ENCODE measurements around the gene PRSS57.
"Not testable (repeated sequence)": the region's sequence is repeated elsewhere in the genome, so short reads cannot be mapped to it uniquely, and the experiment has no call there.

The PRSS57 gene

DNA sequence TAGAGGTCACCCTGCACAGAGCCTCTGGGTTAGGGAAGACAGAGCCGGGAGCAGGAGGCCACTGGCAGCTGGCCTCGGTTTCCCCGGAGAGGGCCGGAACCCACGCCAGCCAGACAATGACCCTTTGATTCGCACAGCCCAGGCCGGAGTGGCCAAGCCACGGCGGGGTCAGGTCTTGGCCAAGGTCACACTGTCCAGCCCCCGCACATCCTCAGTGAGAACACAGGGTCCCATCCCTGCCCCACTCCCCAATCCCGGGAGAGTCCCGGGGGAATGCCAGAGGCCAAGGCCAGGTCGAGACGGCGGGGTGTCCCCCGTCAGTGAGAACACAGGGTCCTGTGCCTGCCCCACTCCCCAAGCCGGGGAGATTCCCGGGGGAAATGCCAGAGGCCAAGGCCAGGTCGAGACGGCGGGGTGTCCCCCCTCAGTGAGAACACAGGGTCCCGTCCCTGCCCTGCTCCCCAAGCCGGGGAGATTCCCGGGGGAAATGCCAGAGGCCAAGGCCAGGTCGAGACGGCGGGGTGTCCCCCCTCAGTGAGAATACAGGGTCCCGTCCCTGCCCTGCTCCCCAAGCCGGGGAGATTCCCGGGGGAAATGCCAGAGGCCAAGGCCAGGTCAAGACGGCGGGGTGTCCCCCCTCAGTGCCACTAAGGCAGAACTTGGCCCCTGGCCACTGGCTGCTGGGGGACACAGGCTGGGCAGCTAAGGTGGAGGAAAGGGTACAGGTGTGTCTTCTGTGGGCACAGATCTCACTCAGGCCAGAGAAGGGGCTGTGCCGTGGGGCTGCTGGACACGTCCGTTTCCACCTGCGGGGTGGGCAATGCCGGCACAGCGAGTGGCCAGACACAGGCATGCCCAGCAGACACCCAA is 20.7 kb downstream of the PRSS57 start:
- DNase-seq (ENCODE audit: low read depth), result no peak

DNA sequence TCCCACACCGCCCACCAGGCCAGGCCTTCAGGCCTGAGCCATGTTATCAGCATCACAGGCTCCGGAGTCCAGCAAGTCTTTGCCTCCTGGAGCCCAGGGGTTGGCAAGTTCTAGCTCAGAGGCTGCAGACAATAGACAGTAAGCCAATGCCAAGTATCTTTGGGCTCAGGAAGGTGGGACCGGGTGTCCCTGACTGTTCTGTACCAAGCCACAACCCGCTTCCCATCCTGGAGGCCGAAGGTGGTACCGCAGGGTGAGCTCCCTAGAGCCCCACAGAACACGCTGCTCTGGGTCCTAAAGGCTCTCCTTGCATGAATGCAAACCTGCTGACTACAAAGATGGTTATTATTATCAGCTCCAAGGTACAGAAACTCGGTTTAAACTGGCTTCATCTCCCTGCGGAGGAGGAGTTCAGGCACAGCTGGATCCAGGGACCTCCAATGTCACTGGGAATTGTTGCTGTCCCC is 24.6 kb downstream of the PRSS57 start:
- DNase-seq (ENCODE audit: low read depth), result no peak

DNA sequence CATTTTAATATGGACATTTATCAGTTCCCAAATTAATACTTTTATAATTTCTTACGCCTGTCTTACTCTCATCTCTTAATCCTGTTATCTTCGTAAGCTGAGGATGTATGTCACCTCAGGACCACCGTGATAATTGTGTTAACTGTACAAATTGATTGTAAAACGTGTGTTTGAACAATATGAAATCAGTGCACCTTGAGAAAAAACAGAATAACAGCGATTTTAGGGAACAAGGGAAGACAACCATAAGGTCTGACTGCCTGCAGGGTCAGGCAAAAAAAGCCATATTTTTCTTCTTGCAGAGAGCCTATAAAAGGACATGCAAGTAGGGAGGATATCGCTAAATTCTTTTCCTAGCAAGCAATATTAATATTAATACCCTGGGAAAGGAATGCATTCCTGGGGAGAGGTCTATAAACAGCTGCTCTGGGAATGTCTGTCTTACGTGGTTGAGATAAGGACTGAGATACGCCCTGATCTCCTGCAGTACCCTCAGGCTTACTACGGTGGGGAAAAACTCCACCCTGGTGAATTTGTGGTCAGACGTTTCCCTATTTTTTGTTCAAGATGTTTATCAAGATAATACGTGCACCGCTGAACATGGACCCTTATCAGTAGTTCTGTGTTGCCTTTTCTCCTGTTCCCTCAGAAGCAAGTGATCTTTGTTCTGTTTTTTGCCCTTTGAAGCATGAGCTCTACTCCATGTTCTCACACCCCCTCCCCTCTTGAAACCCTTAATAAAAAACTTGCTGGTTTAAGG is 26.4 kb downstream of the PRSS57 start:
- DNase-seq (ENCODE audit: low read depth), result not testable (repeated sequence)

DNA sequence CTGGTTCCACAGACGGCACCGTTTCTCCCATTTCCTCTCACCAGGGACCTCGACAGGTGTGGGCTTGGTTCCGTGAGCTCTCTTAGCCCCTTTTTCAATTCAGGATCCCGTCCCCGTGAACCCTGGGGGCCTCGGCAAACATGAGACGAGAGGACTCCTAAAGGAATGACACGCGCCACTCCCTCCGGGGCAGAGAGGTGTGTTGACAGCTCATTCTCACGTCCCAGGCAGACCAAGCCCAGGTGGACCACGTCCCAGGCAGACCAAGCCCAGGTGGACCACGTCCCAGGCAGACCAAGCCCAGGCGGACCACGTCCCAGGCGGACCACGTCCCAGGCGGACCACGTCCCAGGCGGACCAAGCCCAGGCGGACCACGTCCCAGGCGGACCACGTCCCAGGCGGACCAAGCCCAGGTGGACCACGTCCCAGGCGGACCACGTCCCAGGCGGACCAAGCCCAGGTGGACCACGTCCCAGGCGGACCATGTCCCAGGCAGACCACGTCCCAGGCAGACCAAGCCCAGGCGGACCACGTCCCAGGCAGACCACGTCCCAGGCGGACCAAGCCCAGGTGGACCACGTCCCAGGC is 28.2 kb downstream of the PRSS57 start:
- not testable (repeated sequence) for DNase-seq (ENCODE audit: low read depth)

DNA sequence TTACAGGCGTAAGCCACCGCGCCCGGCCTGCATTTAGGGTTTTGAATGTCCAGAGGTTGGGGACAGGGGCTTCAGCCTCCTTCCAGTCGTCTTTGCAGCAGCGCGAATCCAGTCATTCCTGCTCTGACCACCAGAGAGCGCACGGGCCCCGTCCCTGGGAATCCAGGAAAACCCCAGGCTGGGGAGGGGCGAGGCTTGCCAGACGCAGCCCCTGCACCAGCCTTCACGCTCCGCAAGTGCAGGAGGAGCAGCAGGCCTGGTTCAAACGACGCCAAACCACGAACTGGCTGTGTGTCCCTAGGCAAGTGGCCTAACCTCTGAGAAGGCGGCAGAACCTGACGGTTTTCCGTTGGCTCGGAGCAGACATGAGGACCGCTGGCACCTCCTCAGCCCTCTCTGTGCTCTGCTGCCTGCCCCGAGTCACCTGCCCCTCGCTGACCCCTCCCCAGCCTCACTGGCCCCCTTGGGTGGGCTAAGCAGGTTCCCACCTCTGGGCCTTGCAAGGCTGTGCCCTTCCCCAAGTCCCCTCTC is 30.3 kb downstream of the PRSS57 start:
- DNase-seq (ENCODE audit: low read depth), result no peak

DNA sequence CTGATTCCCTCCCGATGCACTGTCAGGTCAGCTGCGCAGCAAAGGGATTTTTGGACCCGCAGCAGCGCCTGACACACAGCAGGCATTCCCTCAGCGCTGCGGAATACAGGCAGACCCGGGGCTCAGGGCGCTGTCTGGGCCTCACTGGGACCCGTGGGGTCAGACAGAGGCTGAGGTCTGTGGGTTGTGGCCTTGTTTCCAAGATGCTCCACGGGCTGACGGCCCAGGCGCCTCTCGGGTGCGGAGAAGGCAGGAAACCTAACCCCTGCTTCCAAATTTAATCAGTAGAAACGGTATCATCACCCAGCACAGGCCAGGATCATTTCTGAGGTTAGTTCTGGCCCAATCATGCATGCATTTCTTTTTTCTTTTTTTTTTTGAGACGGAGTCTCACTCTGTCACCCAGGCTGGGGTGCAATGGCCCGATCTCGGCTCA is 31.6 kb downstream of the PRSS57 start:
- DNase-seq (ENCODE audit: low read depth), result no peak

DNA sequence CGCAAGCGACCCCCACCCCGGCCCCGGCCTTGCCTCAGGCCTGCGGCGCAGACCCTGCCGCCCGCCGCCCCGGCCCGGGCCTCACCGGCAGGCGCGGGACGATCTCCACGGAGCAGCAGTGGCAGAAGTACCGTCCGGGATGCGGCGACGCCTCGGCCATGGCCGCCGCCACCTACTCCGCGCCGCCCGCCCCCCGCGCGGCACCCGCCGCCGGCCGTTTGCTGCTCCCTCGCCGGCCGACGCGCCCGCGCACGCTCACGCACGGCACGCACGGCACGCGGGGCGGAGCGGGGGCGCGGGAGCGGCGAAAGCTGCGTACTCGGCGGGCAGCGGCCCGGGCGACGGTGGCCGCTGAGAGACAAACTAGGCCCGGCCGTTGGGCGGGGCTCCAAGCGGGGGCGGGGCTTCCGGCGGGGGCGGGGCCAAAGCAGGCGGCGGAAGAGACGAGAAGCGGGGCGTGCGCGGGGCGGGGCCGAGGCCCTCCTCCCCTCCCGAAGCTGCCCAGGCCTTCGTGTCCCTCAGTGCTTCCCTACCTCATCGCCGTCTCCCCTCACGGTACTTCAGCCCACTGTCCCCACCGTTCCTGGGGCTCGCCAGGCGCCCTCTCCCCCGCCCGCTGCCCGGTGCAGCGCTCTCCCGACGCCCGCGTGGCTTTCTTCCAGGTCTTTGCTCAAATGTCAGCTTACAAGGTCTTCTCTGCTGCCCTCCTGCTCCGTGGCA is 32.1 kb downstream of the PRSS57 start, which contains the start of gene RNF126:
RNF126 (minus strand) TSS at position 253 of the 720 bp plus-strand sequence; CDS start at position 160, 93 bp downstream.
- peak; percentile 78 for DNase-seq (ENCODE audit: low read depth)

DNA sequence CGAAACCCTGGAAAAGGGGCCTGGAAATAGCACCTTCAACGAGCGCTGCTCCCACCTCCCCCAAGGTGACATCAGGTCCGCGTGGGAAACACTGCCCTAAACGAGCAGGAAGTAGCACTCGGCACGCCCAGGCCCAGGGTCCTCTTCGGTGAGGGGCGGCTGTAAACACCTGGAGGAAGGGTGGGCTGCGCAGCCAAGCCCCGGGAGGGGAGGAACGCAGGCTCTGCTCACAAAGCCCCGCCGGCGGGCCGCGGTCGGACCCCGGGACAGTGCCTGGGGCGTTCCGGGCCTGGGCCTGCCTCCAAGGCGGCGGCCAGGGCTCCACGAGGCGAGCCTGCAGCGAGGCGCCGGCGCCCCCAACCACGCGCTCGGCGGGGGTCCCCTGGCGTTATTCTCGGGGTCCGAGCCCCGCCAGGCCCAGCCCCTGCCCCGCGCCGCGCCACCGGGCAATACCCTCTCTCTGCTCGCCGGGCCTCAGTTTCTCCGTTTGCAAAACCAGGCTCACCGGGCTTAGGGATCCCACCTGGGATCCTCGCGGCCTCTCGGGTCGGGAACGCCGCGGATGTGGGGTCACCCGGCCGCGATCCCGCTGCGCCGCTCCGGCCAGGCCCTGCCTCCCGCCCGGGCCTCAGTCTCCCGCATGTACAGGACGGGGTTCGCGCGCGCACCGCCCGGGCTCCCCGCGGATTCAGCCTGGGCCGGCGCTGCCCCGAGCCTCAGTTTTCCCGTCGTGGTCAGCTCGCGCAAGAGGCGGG is 32.9 kb downstream of the PRSS57 start:
- DNase-seq (ENCODE audit: low read depth), result no peak

DNA sequence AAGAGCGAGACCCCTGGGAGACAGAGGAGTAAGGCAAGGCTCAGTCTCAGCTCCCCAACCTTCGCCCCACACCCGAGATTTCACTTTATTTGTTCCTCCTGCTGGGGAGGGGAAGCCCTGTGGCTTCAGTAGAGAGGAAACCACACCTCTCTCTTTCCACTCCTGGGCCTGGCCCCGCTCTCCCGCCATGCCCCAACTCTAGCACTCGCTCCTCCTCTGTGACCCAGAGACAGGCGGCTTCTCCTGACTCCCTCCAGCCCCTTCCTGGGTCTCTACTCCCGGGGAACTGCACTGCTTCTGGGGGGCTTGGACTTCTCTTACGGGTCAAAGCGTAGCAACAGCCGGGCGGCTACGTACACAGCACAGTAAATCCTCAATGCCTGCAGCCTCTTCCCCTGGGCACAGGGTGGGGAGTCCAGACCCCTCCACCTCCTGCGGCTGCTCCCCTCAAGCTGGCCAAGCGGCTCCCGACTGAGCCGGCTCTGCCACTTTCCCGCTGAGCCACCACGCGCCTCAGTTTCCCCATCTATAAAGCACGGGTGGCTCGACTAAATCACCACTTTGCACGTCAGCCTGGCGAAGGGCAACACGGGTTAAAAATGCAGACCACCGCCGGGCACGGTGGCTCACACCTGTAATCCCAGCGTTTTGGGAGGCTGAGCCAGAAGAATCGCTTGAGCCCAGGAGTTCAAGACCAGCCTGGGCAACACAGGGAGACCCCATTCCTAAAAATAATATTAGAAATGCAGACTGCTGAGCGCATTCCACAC is 33.6 kb downstream of the PRSS57 start:
- DNase-seq (ENCODE audit: low read depth), result no peak

DNA sequence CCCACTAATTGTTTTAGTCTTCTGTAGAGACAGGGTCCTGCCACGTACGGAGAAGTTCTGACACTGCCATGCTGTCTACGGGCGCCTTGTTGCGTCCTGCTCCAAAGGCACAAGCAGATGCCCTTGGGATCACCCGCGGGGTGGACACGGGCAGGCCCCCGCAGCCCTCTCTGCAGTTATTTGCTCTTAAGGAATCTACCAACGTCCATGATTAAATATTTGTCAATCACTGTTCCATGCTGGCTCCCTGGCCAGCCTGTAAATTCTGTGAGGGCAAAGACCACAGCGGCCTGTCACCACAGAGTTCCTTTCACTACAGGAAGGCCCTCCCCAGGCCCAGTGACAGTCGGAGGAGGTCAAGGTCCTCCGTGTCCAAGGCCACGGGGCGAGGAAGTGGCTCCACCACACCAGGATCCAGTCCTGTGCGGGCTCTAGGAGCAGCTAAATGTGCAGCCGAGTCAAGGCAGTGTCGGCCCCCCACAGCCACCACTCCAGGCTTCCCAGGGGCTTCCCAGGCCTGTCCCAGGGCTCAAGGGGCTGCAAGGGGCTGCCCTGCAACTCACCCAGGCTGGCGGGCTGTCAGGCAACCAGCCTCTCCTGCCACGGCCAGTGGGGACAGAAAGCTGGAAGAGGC is 34.3 kb downstream of the PRSS57 start:
- DNase-seq (ENCODE audit: low read depth), result no peak

DNA sequence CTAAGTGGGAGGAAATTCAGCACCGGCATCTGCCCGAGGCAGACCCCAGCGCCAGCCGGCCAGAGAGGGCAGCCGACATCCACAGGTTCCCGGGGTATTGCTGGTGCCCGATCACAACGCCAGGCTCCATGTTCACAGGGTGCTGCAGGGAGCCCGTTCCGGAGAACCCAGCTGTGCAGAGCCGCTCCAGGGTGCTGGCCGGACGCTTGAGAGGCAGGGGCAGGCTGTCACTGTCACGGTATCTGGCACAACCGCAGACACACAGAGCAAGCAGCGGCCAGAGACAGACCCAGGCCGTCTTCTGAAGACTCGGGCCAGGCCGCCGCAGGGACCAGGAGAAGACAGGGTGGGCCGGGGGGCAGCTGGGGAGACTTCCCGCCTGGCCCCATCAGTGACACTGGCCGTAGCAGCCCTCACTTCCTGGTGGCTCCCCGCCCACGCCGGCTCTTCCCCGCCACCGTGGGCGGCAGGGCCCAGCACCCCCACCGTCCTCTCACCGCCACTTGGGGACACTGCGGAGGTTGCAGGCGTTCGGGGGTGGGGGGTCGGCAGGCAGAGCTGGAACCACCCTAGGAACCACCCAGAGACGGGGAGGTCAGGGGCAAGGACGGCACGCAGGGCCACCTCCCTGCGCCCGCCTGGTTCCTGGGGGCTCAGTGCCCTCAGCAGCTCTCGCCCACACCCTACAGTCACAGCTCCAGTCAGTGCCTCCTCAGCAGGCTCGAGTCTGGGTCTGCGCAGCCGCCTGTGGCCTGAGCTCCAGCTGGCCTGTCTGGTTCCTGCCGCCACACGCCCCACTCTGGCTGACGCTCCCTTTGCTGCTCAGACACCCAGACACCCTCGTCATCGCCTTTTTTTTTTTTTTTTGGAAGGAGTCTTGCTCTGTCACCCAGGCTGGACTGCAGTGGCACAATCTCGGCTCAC is 36.1 kb downstream of the PRSS57 start:
- no peak for DNase-seq (ENCODE audit: low read depth)

DNA sequence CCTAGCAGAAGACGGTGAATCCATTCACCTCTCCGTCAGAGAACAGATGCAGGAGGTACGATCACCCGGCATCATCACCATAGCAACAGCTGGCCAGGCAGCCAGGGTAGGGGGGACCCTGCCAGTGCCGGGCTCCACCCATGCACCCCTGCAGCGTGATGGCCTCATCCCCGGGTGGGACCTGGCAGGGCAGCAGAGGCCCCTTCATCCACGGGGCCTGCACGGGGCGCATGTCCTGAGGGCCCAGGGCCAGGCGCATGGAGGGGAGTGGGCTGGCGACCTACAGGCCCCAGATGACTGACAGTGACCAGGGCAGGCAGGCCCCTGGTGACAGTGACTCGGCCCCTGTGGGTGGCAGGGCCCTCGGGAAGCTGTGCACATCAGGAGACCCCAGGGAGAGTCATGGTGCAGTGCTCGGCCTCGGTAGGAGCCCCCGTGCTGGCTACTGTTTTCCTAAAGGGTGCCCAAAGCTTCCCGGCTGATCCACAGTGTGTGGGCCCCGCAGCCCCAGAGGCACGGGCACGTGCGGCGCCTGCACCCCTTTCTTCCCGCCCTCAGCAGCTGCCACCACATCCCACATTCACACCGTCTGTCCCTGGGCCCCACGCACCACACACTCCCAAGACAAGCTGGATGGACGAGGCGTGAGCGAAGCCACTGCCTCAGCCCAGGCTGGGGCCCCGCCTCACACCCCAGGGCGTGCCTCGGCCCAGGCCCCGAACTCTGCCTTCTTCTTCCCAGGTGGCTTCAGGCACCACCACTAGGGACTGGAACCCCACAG is 37.0 kb downstream of the PRSS57 start:
- no peak for DNase-seq (ENCODE audit: low read depth)

DNA sequence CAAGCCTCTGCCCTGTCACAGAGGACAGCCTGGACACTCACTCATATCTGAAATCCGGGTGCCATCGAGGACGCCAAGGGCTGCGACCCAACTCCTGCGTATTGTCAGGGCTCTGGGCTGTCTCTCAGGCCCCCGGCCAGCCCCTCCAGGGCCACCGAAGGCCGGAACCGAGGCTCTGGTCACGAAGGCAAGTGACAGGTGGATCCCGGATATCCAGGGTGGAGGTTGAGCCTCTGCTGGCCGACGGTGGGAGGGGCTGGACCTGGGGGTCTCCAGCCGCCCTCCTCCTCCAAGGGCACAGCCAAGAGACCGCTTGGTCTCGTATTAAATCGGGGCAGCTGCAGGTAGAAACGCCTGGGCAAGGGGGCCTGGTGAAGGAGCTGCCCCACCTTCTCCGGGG is 37.6 kb downstream of the PRSS57 start:
- no peak for DNase-seq (ENCODE audit: low read depth)

DNA sequence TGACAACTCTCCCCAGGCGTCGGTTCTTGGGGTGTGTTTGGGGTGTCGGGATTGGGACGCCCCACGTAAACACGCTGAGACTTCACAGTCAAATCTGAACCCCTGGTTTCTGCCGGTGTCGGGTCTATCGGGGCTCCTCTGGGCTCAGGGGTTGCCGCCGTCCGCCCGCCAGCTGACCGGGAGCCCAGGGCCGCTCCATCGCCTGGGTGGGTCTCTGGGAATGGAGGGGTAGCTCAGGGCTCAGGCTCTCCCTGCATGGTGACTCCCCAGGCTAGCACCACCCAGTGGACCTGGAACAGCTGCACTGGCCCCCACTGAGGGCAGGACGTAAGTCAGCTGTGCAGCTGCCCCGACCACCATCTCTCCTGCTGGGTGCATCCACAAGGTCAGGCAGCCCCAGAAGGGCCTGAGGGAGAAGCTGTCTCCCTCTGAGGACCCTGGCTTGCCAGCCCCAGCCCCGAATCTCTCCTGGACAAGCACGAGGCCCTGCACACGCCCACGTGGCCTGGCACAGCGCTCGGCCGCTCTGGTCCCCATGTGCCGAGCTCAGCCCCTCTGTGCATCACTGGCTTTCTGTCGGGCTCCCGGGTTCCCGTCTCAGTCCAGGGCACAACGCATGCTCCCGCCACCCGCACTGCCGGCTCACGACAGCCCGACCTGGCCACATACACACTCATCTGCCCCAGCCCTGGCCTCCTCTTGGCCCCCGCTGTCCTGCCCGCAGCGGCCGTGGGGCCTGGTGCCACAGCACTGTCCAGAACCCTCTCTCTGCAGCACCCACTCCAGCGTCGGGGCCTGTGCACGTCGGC is 38.3 kb downstream of the PRSS57 start:
- DNase-seq (ENCODE audit: low read depth), result no peak

DNA sequence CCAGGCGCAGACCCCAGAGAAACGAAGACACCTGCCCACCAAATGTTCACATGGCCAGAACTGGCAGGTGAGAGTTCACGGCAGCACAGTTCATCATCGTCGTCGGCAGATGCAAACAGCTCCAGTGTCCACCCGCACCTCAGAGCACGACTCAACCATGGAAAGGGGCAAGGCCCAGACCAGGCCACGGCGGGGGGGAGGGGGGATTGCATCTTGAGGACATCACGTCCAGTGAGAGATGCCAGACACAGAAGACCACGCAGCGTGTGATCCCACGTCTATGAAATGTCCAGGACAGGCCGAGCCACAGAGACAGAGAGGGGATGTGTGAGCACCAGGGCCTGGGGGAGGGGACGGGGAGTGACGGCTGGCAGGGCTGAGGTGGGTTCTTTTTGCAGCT is 39.6 kb downstream of the PRSS57 start:
- DNase-seq (ENCODE audit: low read depth), result no peak

DNA sequence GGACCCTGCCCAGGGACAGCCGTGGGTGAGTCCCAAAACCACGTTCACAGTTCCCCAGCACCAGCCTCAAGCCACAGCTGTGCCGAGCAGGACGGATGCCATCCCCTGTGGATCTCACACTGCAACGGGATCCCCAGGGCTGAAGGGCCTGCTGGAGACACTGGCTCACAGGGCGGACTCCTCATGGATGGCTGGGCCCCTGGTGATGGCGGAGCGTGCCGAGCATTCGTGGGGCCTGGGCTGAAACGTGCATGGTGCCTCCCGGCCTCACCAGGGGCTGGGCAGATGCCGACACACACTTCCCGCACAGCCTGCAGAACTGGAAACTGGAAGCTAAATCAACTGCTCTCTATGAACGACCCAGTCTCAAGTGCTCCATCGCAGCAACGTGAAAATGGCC is 41.8 kb downstream of the PRSS57 start:
- DNase-seq (ENCODE audit: low read depth), result no peak
